HG03097 (cell line): ENCODE results near the gene RNF214.

Experiments used
- ATAC-seq: cut with Tn5 transposase; IDR thresholded peaks from one replicate; pipeline ENCODE4 v1.9.1; 2021; ENCODE audit not compliant: unreplicated experiment, low FRiP score

Gene RNF214

GRCh38 chr11:117212697-117213355 is 19.6 kb upstream of the RNF214 start:
- ATAC-seq = no peak

GRCh38 chr11:117214404-117215110 is 17.9 kb upstream of the RNF214 start:
- ATAC-seq = no peak

GRCh38 chr11:117217141-117218084 is 15.1 kb upstream of the RNF214 start:
- ATAC-seq = no peak

- no peak for ATAC-seq
These were observed 14.1 kb upstream of the RNF214 start for GRCh38 chr11:117218133-117218915.

- ATAC-seq = no peak
These were observed 13.5 kb upstream of the RNF214 start for GRCh38 chr11:117219001-117219400.

- ATAC-seq = no peak
These were observed 13.0 kb upstream of the RNF214 start for GRCh38 chr11:117219455-117219854.

GRCh38 chr11:117219995-117220394 is 12.5 kb upstream of the RNF214 start:
- ATAC-seq = no peak

GRCh38 chr11:117220568-117220967 is 11.9 kb upstream of the RNF214 start:
- no peak for ATAC-seq

- ATAC-seq = no peak
These were observed 11.3 kb upstream of the RNF214 start for GRCh38 chr11:117220999-117221774.

- ATAC-seq = no peak
These were observed 10.5 kb upstream of the RNF214 start for GRCh38 chr11:117221775-117222517.

GRCh38 chr11:117222991-117223740 is 9.3 kb upstream of the RNF214 start:
- ATAC-seq = no peak

GRCh38 chr11:117223741-117224689 is 8.5 kb upstream of the RNF214 start:
- ATAC-seq = no peak

GRCh38 chr11:117225553-117226170 is 6.8 kb upstream of the RNF214 start:
- no peak for ATAC-seq

GRCh38 chr11:117226388-117227385 is 5.8 kb upstream of the RNF214 start:
- ATAC-seq = peak; percentile 46

GRCh38 chr11:117228091-117228490 is 4.4 kb upstream of the RNF214 start:
- ATAC-seq = no peak

GRCh38 chr11:117229411-117229810 is 3.1 kb upstream of the RNF214 start:
- ATAC-seq = no peak
